ENCODE results near the gene AACS. TPM values are rescaled to one million over a fixed set of nuclear protein-coding genes. Genes with fewer than 3 reads are reported as not detected.

AACS gene
- total RNA-seq, 1 experiment from 2014 or later, result 20.1 TPM

GRCh38 chr12:125100551-125101434, 35.6 kb downstream of the AACS start:
- H3K4me3 ChIP-seq (ENCODE audit: low read depth, low read length, poor library complexity, severe bottlenecking), result no peak overlapping the region
- peaks cover 7% of the 10 kb centered on the region for H3K36me3 ChIP-seq (ENCODE audit: insufficient read depth, low read length, poor library complexity, severe bottlenecking)
- no TSS peak for BruUV-seq (replicated peaks)
- no peak for TF ChIP-seq CTCF (conservative IDR thresholded peaks at IDR 0.05; ENCODE audit: low read depth, low read length)
- TF ChIP-seq EZH2 (IDR thresholded peaks at IDR 0.05; ENCODE audit: borderline replicate concordance, low read depth, low read length, poor library complexity, severe bottlenecking), result no peak
- POLR2A ChIA-PET (ENCODE audit: low non-redundant PET), result no interaction called here
- H3K4me1 ChIP-seq (ENCODE audit: insufficient read depth, low read length, poor library complexity, severe bottlenecking), result no peaks in the 10 kb centered on the region
- intact Hi-C loops (cut with micrococcal nuclease; ENCODE audit: unreplicated experiment), result no loop called here
- CTCF ChIA-PET, result no interaction called here
- no peaks in the 10 kb centered on the region for H3K27me3 ChIP-seq (replicated peaks; ENCODE audit: insufficient read depth, low read depth, low read length, poor library complexity)
- H3K9me3 ChIP-seq (ENCODE audit: low read depth, low read length, poor library complexity, severe bottlenecking), result no peaks in the 10 kb centered on the region
- DNase-seq (ENCODE audit: low spot score), result no peak
- H3K27ac ChIP-seq (ENCODE audit: low read depth, low read length, poor library complexity, severe bottlenecking), result no peak overlapping the region

- intact Hi-C loops (cut with micrococcal nuclease; ENCODE audit: unreplicated experiment), result no loop called here
- H3K27me3 ChIP-seq (replicated peaks; ENCODE audit: insufficient read depth, low read depth, low read length, poor library complexity), result no peaks in the 10 kb centered on the region
- no peak for TF ChIP-seq CTCF (conservative IDR thresholded peaks at IDR 0.05; ENCODE audit: low read depth, low read length)
- no peak for TF ChIP-seq EZH2 (IDR thresholded peaks at IDR 0.05; ENCODE audit: borderline replicate concordance, low read depth, low read length, poor library complexity, severe bottlenecking)
- BruUV-seq (replicated peaks), result no TSS peak
- ChIA-PET CTCF (no interaction called here), POLR2A (ENCODE audit: low non-redundant PET) (no interaction called here)
- no peak overlapping the region for H3K4me3 ChIP-seq (ENCODE audit: low read depth, low read length, poor library complexity, severe bottlenecking)
- H3K4me1 ChIP-seq (ENCODE audit: insufficient read depth, low read length, poor library complexity, severe bottlenecking), result no peaks in the 10 kb centered on the region
- H3K36me3 ChIP-seq (ENCODE audit: insufficient read depth, low read length, poor library complexity, severe bottlenecking), result peaks cover 20% of the 10 kb centered on the region
- DNase-seq (ENCODE audit: low spot score), result no peak
- H3K27ac ChIP-seq (ENCODE audit: low read depth, low read length, poor library complexity, severe bottlenecking), result no peak overlapping the region
- no peaks in the 10 kb centered on the region for H3K9me3 ChIP-seq (ENCODE audit: low read depth, low read length, poor library complexity, severe bottlenecking)
Observed at GRCh38 chr12:125104982-125105381, 39.7 kb downstream of the AACS start.

GRCh38 chr12:125105600-125105999, 40.4 kb downstream of the AACS start:
- intact Hi-C loops (cut with micrococcal nuclease; ENCODE audit: unreplicated experiment), result no loop called here

More at GRCh38 chr12:125105600-125105999, 40.4 kb downstream of the AACS start:
- Histone ChIP-seq H3K27ac (ENCODE audit: low read depth, low read length, poor library complexity, severe bottlenecking) (no peak overlapping the region), H3K4me3 (ENCODE audit: low read depth, low read length, poor library complexity, severe bottlenecking) (no peak overlapping the region), H3K36me3 (ENCODE audit: insufficient read depth, low read length, poor library complexity, severe bottlenecking) (peaks cover 20% of the 10 kb centered on the region), H3K9me3 (ENCODE audit: low read depth, low read length, poor library complexity, severe bottlenecking) (no peaks in the 10 kb centered on the region), H3K27me3 (replicated peaks; ENCODE audit: insufficient read depth, low read depth, low read length, poor library complexity) (no peaks in the 10 kb centered on the region), H3K4me1 (ENCODE audit: insufficient read depth, low read length, poor library complexity, severe bottlenecking) (peaks cover 3% of the 10 kb centered on the region)
- DNase-seq (ENCODE audit: low spot score), result no peak
- no peak for TF ChIP-seq EZH2 (IDR thresholded peaks at IDR 0.05; ENCODE audit: borderline replicate concordance, low read depth, low read length, poor library complexity, severe bottlenecking)
- no peak for TF ChIP-seq CTCF (conservative IDR thresholded peaks at IDR 0.05; ENCODE audit: low read depth, low read length)
- POLR2A ChIA-PET (ENCODE audit: low non-redundant PET), result no interaction called here
- no TSS peak for BruUV-seq (replicated peaks)
- CTCF ChIA-PET, result no interaction called here
